HG03442 (cell line): ENCODE measurements around the gene GPR161.
"Not testable (repeated sequence)": the region's sequence is repeated elsewhere in the genome, so short reads cannot be mapped to it uniquely, and the experiment has no call there.

ENCODE experiments used
- ATAC-seq: cut with Tn5 transposase; IDR thresholded peaks from one replicate; pipeline ENCODE4 v1.9.1; 2021; ENCODE audit warnings: mild to moderate bottlenecking, moderate library complexity; ENCODE audit not compliant: unreplicated experiment

Gene GPR161, protein sequence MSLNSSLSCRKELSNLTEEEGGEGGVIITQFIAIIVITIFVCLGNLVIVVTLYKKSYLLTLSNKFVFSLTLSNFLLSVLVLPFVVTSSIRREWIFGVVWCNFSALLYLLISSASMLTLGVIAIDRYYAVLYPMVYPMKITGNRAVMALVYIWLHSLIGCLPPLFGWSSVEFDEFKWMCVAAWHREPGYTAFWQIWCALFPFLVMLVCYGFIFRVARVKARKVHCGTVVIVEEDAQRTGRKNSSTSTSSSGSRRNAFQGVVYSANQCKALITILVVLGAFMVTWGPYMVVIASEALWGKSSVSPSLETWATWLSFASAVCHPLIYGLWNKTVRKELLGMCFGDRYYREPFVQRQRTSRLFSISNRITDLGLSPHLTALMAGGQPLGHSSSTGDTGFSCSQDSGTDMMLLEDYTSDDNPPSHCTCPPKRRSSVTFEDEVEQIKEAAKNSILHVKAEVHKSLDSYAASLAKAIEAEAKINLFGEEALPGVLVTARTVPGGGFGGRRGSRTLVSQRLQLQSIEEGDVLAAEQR

GRCh38 chr1:168136709-168137514 is at the start of gene GPR161:
Gene GPR161 (minus strand): TSS chr1:168136930. CDS start chr1:168104850, 32,080 bp downstream.
- ATAC-seq, result no peak

DNA sequence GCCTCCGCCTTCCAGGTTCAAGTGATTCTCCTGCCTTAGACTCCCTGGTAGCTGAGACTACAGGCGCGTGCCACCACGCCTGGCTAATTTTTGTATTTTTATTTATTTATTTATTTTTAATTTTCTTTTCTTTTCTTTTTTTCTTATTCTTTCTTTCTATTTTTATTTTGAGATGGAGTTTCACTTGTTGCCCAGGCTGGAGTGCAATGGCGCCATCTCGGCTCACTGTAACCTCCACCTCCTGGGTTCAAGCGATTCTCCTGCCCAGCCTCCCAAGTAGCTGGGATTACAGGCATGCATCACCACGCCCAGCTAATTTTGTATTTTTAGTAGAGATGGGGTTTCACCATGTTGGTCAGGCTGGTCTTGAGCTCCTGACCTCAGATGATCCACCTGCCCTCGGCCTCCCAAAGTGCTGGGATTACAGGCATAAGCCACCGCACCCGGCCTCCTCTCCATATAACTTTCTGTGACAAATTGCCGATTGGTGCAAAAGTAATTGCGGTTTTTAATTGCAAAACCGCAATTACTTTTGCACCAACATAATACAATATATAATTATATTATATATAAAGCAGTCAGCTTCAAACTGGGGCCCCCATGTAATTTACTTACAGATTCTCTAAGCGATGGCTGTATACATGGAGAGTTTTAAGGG is 44.5 kb upstream of the GPR161 start:
- not testable (repeated sequence) for ATAC-seq

GRCh38 chr1:168180148-168180524 is 43.4 kb upstream of the GPR161 start:
- ATAC-seq, result no peak

- ATAC-seq, result no peak
Measured at GRCh38 chr1:168179438-168180147, 42.9 kb upstream of the GPR161 start.

- peak; percentile 90 for ATAC-seq
Measured at GRCh38 chr1:168178638-168179437, 42.1 kb upstream of the GPR161 start, which contains the start of gene TIPRL. Gene TIPRL (plus strand): TSS chr1:168178962. CDS start chr1:168179078, 116 bp downstream.

- no peak for ATAC-seq
Measured at GRCh38 chr1:168178227-168178637, 41.5 kb upstream of the GPR161 start.

- no peak for ATAC-seq
Measured at GRCh38 chr1:168172250-168172915, 35.7 kb upstream of the GPR161 start.

- ATAC-seq, result no peak
Measured at GRCh38 chr1:168170564-168171508, 34.1 kb upstream of the GPR161 start.

DNA sequence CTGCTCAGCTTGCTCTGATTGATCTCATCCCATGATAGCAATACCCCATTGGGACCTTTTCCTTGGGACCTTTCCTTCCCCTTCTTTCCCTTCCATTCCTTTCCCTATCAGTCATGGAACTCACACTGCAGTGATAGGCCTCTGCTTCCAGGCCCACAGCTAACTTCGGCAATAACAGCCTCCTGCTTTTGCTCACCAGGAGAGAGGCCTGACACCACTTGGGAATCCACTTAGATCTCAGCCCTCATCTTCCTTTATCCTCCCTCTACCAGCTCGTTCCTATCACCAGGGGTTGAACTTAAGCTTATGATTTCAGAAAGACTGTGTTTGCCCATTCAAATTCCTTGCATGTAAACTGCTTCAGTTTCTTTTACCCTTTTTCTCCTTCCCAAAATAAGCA is 31.1 kb upstream of the GPR161 start:
- no peak for ATAC-seq

DNA sequence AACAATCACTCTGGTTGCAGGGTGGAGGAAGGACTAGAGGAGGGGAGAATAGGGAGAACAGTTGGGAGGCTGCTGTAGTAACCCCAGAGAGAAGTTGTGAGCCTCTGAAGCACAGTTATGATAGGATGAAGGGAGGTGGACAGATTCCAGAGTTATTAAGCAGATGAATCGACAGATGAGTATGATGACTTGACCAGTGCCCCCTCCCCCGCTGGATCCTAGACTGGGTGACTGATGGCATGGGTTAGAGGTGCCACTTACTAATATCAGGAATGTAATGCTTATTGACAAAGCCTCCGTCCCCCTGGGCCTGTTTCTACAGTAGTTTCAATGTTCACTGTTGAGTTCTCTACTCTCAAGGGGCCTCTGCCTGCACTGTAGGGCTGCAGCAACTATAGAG is 28.0 kb upstream of the GPR161 start:
- ATAC-seq, result no peak

GRCh38 chr1:168163670-168164069 is 26.9 kb upstream of the GPR161 start:
- no peak for ATAC-seq

GRCh38 chr1:168161459-168161858 is 24.7 kb upstream of the GPR161 start:
- ATAC-seq, result no peak

- no peak for ATAC-seq
Measured at GRCh38 chr1:168159979-168160378, 23.2 kb upstream of the GPR161 start.

- no peak for ATAC-seq
Measured at GRCh38 chr1:168159251-168159650, 22.5 kb upstream of the GPR161 start.

DNA sequence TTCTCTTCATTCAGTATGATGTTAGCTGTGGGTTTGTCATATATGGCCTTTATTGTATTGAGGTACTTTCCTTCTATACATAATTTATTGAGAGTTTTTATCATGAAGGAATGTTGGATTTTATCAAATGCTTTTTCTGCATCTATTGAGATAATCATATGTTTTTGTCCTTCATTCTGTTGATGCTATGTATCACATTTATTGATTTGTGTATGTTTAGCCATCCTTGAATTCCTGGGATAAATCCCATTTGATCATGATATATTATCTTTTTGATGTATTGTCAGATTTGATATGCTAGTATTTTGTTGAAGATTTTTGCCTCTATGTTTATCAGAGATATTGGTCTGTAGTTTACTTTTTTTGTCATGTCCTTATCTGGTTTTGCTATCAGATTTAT is 20.9 kb upstream of the GPR161 start:
- no peak for ATAC-seq

DNA sequence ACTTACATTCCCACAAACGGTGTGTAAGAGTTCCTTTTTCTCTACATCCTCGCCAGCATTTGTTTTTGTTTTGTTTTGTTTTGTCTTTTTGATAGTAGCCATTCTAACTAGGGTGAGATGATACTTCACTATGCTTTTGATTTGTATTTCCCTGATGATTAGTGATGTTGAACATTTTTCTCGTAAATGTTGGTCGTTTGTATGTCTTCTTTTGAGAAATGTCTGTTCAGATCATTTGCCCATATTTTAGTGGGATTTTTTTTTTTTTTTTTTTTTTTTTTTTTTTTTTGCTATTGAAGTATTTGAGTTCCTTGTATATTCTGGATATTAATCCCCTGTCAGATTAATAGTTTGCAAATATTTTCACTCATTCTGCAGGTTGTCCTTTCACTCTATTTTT is 19.2 kb upstream of the GPR161 start:
- ATAC-seq, result no peak

- not testable (repeated sequence) for ATAC-seq
Measured at GRCh38 chr1:168154707-168155106, 18.0 kb upstream of the GPR161 start.

DNA sequence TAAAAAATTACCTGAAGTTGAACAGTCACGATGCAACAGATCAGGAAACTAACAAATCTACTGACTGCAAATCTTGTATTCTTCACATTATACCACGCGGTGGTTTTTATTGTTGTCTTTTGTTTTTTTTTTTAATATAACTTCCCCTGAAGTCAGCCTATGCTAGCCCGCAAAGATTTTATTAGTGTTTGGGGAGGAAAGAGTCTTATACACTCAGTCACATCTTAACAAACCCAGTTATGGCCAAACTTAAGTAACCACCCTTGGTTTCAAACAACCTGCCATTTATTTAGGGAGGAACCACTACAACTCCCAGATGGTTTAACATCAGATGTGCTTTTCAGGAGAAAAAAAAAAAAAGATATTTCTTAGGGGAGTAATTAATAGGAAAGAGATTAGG is 15.2 kb upstream of the GPR161 start:
- ATAC-seq, result no peak
